Astrocyte of the cerebellum (primary cell): ENCODE data around the gene ATP5F1D.
A peak's percentile ranks its signal among the peaks of the same experiment; 100 is the strongest.

ENCODE experiments used
- DNase-seq: peaks from one replicate; pipeline ENCODE4 v3.0.0-alpha.2; 2011; ENCODE audit warnings: low read depth
- H3K4me3 ChIP-seq: 2 replicates; pipeline ENCODE4 v1.5.1; 2011; ENCODE audit warnings: mild to moderate bottlenecking, low read depth, low read length, moderate library complexity
- CTCF ChIP-seq: IDR thresholded peaks from 2 replicates; pipeline ENCODE4 v1.5.1; 2012; ENCODE audit warnings: low read length, low read depth, moderate library complexity, mild to moderate bottlenecking; ENCODE audit errors: missing control alignments
- in situ Hi-C: cut with HindIII; loops from 2 replicates; pipeline ENCODE4 v1.10.0; 2017; ENCODE audit warnings: low sequenced_read_pairs

ATP5F1D gene

GRCh38 chr19:1257475-1258162 lies 16.1 kb downstream of the ATP5F1D start:
- DNase-seq, result no peak
- TF ChIP-seq CTCF, result no peak
- no peak overlapping the region for H3K4me3 ChIP-seq
- in situ Hi-C loops, result no loop called here

GRCh38 chr19:1258163-1258492 lies 16.6 kb downstream of the ATP5F1D start:
- no peak overlapping the region for H3K4me3 ChIP-seq
- DNase-seq, result no peak
- in situ Hi-C loops, result no loop called here
- no peak for TF ChIP-seq CTCF

DNA sequence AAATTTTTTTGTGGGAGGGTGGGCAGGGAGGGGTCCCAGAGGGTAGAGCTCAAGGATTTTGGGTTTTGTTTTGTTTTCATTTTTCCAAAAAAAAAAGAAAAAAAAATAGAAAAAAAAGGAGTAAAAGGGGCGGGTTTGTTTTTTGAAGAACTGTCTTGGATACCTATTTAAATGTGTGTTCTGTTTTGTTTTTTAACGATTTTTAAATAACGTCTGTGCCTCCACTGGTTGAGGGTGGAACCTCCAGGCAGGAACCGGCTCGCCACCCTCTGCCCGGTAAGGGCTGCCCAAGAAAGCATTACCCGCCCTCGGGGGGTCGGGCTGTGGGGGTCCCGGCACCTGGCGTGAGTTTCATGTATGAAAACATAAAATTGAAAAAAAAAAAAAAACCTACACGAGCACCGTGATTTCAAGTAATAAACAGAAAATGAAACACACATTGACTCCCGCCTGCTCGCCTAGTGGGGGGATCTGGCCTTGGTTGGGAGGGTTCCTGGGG lies 17.2 kb downstream of the ATP5F1D start:
- in situ Hi-C loops, result no loop called here
- H3K4me3 ChIP-seq, result no peak overlapping the region
- DNase-seq, result no peak
- TF ChIP-seq CTCF, result no peak

- no peak for TF ChIP-seq CTCF
- no peak for DNase-seq
- no peak overlapping the region for H3K4me3 ChIP-seq
- in situ Hi-C loops, result no loop called here
Observed at GRCh38 chr19:1259206-1259875, 17.8 kb downstream of the ATP5F1D start.

GRCh38 chr19:1259876-1260748 lies 18.6 kb downstream of the ATP5F1D start:
- in situ Hi-C loops, result no loop called here
- H3K4me3 ChIP-seq, result peak overlapping the region; percentile 6
- no peak for TF ChIP-seq CTCF
- no peak for DNase-seq

- H3K4me3 ChIP-seq, result peak overlapping the region; percentile 53
- TF ChIP-seq CTCF, result no peak
- in situ Hi-C loops, result no loop called here
- peak; percentile 88 for DNase-seq
Observed at GRCh38 chr19:1260749-1261537, 19.4 kb downstream of the ATP5F1D start.
